ENCODE results near the gene COL4A2.

DNA sequence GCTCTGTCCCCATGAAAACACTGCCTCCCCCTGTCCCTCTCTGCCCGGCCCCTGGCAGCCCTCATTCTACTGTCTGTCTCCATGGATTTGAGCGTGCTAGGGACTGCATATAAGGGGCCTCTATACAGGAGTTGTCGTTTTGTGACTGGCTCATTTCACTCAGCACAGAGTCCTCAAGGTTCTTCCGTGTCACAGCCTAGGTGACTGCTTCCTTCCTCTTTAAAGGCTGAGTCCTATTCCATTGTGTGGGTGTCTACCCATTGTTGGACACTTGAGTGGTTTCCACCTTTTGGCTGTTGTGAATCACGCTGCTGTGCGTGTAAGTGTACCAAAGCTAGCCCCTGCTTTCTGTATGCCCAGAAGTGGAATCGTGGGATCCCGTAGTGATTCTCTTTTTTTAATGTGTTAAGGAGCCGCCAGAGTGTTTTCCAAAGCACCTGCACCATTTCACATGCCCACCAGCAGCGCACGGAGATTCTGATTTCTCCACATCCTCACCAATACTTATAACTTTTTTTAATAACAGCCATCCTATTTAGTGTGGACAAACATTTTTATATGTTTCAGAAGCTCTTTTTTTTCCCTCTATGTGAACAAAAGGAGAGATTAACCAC is 116.7 kb downstream of the COL4A2 start:
- TF ChIP-seq POLR2AphosphoS5 (IDR thresholded peaks at IDR 0.05; ENCODE audit: low read depth, low read length) (no peak), POLR2A (IDR thresholded peaks at IDR 0.05; ENCODE audit: low read depth, low read length) (no peak), TAF1 (IDR thresholded peaks at IDR 0.05; ENCODE audit: borderline replicate concordance, low read depth, low read length) (no peak)
